Testis (tissue), 3 donors: ENCODE measurements around the gene ANKH. TPM values are rescaled to one million over a fixed set of nuclear protein-coding genes. Genes with fewer than 3 reads are reported as not detected.
A peak's percentile ranks its signal among the peaks of the same experiment; 100 is the strongest.

ENCODE experiments used
- DNase-seq: peaks from one replicate; pipeline ENCODE4 v3.0.0-alpha.2; 2019
- H3K27ac ChIP-seq, 2 donors: fragments of 200-600 bp; sonication (generic); one replicate each; pipeline ENCODE4 v1.5.1; 2019
- H3K27me3 ChIP-seq: fragments of 200-600 bp; sonication (generic); one replicate; pipeline ENCODE4 v1.5.1; 2019
- H3K36me3 ChIP-seq: fragments of 200-600 bp; sonication (generic); one replicate; pipeline ENCODE4 v1.5.1; 2017; ENCODE audit warnings: low read depth; ENCODE audit errors: missing control alignments
- H3K4me1 ChIP-seq: fragments of 200-600 bp; sonication (generic); one replicate; pipeline ENCODE4 v1.5.1; 2019
- H3K4me3 ChIP-seq, 2 donors: fragments of 200-600 bp; sonication (generic); one replicate each; pipeline ENCODE4 v1.5.1; 2017 to 2019
- H3K9me3 ChIP-seq: fragments of 200-600 bp; sonication (generic); one replicate; pipeline ENCODE4 v1.5.1; 2017
- POLR2A ChIP-seq: fragments of 450-650 bp; IDR thresholded peaks from one replicate; pipeline ENCODE4 v1.6.1; 2017; ENCODE audit warnings: antibody characterized with exemption, mild to moderate bottlenecking, moderate library complexity
- WGBS, 2 donors: methylation state at CpG; one replicate each; pipeline ENCODE4 v1.1.5; 2018; 5-methylcytosine and 5-hydroxymethylcytosine counted together
- intact Hi-C: fragments of 100-400 bp; cut with DNase I; formaldehyde crosslinking; loops from one replicate; pipeline ENCODE4 v1.15.1; 2023; ENCODE audit warnings: low total_unique reads
- polyA plus RNA-seq: library from polyadenylated mRNA; stranded (reverse); fragments of 350-450 nt; fragmentation: Illumina TruSeq; extraction: RNeasy Lipid Tissue Mini Kit (QIAGEN cat#74804); gene quantifications from one replicate; pipeline ENCODE4 v1.2.3, GENCODE V29; 2014; ENCODE audit warnings: low read depth, low replicate concordance; ENCODE audit not compliant: insufficient read depth
- total RNA-seq, 2 donors: library from RNA; depleted of rRNA; stranded (reverse); fragments of >200 nt; gene quantifications; one replicate each; pipeline ENCODE4 v1.2.3, GENCODE V29; 2016
- TF ChIP-seq, protein P1 (sequence below), 3 experiments: fragments of 450-650 bp in 2 of 3; fragments of 200-600 bp in 1 of 3; sonication (generic) in 1 of 3; IDR thresholded peaks; one replicate each; pipeline ENCODE4 v1.5.1; 2016 to 2019; ENCODE audit warnings: antibody characterized with exemption in 3 of 3, mild to moderate bottlenecking in 2 of 3, moderate library complexity in 1 of 3

ANKH gene
- total and polyA plus RNA-seq, 3 donors from 2014 or later: 14.3 to 16.2 (median 15.8) TPM

GRCh38 chr5:14727428-14727865, 144.1 kb downstream of the ANKH start:
- WGBS, 2 donors: 17 to 19% methylated on average over 7 of the region's 7 CpGs
- Histone ChIP-seq H3K9me3 (no peaks in the 10 kb centered on the region), H3K4me3 (no peak overlapping the region), H3K27ac (no peak overlapping the region), H3K36me3 (no peaks in the 10 kb centered on the region), H3K27me3 (no peaks in the 10 kb centered on the region), H3K4me1 (peaks cover 9% of the 10 kb centered on the region)
- intact Hi-C loops: no loop called here
- peak; percentile 84 for DNase-seq
- no peak for TF ChIP-seq POLR2A
- TF ChIP-seq, protein P1, sequence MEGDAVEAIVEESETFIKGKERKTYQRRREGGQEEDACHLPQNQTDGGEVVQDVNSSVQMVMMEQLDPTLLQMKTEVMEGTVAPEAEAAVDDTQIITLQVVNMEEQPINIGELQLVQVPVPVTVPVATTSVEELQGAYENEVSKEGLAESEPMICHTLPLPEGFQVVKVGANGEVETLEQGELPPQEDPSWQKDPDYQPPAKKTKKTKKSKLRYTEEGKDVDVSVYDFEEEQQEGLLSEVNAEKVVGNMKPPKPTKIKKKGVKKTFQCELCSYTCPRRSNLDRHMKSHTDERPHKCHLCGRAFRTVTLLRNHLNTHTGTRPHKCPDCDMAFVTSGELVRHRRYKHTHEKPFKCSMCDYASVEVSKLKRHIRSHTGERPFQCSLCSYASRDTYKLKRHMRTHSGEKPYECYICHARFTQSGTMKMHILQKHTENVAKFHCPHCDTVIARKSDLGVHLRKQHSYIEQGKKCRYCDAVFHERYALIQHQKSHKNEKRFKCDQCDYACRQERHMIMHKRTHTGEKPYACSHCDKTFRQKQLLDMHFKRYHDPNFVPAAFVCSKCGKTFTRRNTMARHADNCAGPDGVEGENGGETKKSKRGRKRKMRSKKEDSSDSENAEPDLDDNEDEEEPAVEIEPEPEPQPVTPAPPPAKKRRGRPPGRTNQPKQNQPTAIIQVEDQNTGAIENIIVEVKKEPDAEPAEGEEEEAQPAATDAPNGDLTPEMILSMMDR (IDR thresholded peaks at IDR 0.05): peak; percentile 91 to 96 (median 92)

GRCh38 chr5:14726066-14726838, 145.3 kb downstream of the ANKH start:
- Histone ChIP-seq H3K27ac (no peak overlapping the region), H3K4me1 (peaks cover 9% of the 10 kb centered on the region), H3K4me3 (no peak overlapping the region), H3K36me3 (no peaks in the 10 kb centered on the region), H3K27me3 (no peaks in the 10 kb centered on the region), H3K9me3 (no peaks in the 10 kb centered on the region)
- TF ChIP-seq POLR2A: no peak
- TF ChIP-seq, protein P1 (IDR thresholded peaks at IDR 0.05): no peak
- intact Hi-C loops: no loop called here
- no peak for DNase-seq
- 75 to 77% methylated on average over 11 to 14 of the region's 14 CpGs for WGBS, 2 donors

DNA sequence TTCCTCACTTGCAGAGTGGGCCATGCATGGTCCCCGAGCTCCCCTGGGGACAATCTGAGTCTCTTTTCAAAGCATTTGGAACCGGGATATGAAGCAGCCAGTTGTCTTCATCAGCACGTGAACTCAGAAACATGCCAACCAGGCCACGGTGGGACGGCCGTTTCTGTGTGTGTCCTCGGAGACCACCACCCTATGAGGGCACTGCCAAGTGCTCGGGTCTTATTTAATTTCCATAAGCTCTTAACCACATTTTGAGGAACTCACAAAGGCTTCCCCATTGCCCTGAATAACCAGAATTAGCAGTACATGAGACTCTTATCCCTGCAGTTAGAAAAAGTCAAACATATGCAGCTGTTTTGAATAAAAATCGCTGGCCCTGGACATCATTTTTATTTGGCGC, 146.9 kb downstream of the ANKH start:
- peaks cover 9% of the 10 kb centered on the region for H3K4me1 ChIP-seq
- intact Hi-C loops: no loop called here
- WGBS, 2 donors: 92 to 96% methylated on average over 10 of the region's 10 CpGs
- H3K9me3 ChIP-seq: no peaks in the 10 kb centered on the region
- no peaks in the 10 kb centered on the region for H3K36me3 ChIP-seq
- H3K27ac ChIP-seq: no peak overlapping the region
- no peak overlapping the region for H3K4me3 ChIP-seq
- TF ChIP-seq POLR2A: no peak
- TF ChIP-seq, protein P1 (IDR thresholded peaks at IDR 0.05): no peak
- H3K27me3 ChIP-seq: no peaks in the 10 kb centered on the region
- DNase-seq: peak; percentile 27

GRCh38 chr5:14723701-14724132, 147.9 kb downstream of the ANKH start:
- 95 to 96% methylated on average over 4 of the region's 4 CpGs for WGBS, 2 donors
- intact Hi-C loops: no loop called here
- H3K9me3 ChIP-seq: no peaks in the 10 kb centered on the region
- no peak overlapping the region for H3K4me3 ChIP-seq
- no peak for DNase-seq
- H3K27me3 ChIP-seq: no peaks in the 10 kb centered on the region
- peaks cover 9% of the 10 kb centered on the region for H3K4me1 ChIP-seq
- no peaks in the 10 kb centered on the region for H3K36me3 ChIP-seq
- no peak overlapping the region for H3K27ac ChIP-seq
- TF ChIP-seq, protein P1 (IDR thresholded peaks at IDR 0.05): no peak
- TF ChIP-seq POLR2A: no peak

DNA sequence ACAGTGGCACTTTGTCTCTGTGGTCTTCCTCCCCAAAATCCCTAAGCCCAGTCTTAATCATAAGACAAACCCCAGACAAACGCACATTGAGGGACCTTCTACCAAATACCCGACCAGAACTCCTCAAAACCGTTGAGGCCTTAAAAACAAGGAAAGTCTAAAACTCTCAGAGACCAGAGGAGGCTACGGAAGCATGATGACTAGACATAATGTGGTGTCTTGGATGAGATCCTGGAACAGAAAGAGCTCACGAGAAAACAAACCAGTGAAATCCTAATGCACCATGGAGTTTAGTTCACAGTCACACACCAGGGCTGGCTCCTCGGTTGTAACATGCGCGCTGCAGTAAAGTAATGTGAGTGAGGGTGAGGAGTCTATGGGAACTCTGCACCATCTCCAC, 148.7 kb downstream of the ANKH start:
- Histone ChIP-seq H3K27me3 (no peaks in the 10 kb centered on the region), H3K4me1 (peaks cover 9% of the 10 kb centered on the region), H3K4me3 (no peak overlapping the region), H3K27ac (no peak overlapping the region), H3K36me3 (no peaks in the 10 kb centered on the region), H3K9me3 (no peaks in the 10 kb centered on the region)
- no peak for DNase-seq
- TF ChIP-seq, protein P1 (IDR thresholded peaks at IDR 0.05): no peak
- no peak for TF ChIP-seq POLR2A
- intact Hi-C loops: no loop called here
- 86 to 89% methylated on average over 8 of the region's 8 CpGs for WGBS, 2 donors
